Measurements from ENCODE around the gene ZNF423. TPM values are rescaled to one million over a fixed set of nuclear protein-coding genes. Genes with fewer than 3 reads are reported as not detected.

ZNF423 gene
- total RNA-seq, 2 experiments from 2014 or later: not detected

DNA sequence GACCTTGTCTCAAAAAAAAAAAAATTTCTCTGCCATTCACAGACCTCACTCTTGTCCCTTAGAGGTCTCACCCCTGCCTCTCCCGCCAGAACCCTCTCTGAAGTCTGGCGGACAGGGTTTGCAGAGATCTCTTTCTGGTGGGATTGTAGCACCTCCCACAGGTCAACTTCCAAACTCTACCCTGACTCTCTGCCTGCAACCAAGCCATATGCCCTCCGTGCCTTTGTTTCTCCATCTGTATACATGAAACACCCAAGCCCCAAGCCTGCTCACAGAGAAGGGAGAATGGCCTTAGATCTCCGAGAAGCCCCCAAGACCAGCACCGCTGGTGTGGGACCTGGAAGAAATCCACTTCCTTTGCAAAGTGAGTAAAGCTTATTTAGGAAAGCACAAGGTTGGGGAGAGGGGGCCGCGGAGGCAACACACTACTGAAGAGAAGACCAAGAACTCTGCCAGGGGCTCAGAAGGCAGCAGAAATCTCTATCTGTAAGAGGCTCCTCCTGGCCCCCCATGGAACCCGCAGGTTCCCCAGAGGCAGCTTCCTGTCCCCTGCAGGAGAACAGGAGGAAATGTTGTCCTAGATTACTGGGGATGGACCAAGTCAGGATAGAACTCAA, 262.4 kb downstream of the ZNF423 start:
- DNase-seq (no peak), ATAC-seq (no peak)
- CTCF ChIA-PET: interaction anchor here (0.6 to 2.8 kb wide), 17 partner anchors 12 to 527 kb away, joined by 3 to 28 read pairs (median 4); no protein-coding TSS in a partner anchor
- Mint-ChIP-seq H3K4me1 (peaks cover 11% of the 10 kb centered on the region), H3K27ac (no peak overlapping the region), H3K4me3 (no peak overlapping the region), H3K9me3 (ENCODE audit: low read depth) (no peaks in the 10 kb centered on the region), H3K27me3 (peaks cover 3% of the 10 kb centered on the region), H3K36me3 (ENCODE audit: low read depth) (no peaks in the 10 kb centered on the region)
- intact Hi-C loops (cut with DNase I, micrococcal nuclease): loop anchor here (1.0 to 5.0 kb wide), 5 partner anchors 101 to 185 kb away; no protein-coding TSS in a partner anchor
- POLR2A ChIA-PET: no interaction called here

DNA sequence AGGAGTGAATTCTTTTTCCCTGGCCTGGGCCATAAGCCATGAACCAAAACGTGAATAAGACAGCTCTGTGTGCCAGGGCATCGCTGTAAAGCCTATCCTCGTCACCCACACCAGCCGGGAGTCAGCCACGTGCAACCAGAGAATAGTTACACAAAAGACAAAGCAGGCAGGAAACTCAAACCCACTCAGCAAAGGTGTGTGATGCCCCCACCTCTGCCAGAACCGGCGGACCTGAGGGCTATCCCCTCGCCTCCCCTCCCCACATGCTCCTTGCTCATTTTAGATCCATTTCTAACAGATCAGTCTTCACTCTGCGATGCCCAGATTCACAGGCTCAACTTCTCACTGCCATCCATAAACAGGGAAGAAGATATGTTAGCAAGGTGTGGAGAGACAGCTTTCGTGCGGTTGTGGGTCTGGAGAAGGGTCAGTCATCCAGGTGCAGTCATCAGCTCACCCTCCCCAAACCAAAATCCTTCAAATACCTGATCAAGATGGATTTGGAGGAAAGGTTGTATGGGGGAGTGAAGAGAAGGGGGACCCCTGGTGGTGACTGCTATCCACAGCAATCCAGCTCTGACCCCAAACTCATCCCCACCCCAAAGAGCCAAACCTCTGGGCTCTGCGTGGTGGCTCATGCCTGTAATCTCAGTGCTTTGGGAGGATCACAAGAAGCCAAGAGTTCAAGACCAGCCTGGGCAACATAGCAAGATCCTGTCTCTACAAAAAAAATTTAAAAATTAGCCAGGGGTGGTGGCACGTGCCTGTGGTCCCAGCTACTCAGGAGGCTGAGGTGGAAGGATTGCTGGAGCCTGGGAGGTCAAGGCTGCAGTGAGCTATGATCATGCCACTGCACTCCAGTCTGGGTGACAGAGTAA, 263.1 kb downstream of the ZNF423 start:
- peak; percentile 74 for ATAC-seq
- ChIA-PET CTCF (interaction anchor here (0.6 to 2.8 kb wide), 23 partner anchors 11 to 339 kb away, joined by 3 to 28 read pairs (median 4); no protein-coding TSS in a partner anchor), POLR2A (no interaction called here)
- no peaks in the 10 kb centered on the region for H3K36me3 Mint-ChIP-seq (ENCODE audit: low read depth)
- intact Hi-C loops (cut with DNase I, micrococcal nuclease): loop anchor here (1.0 to 5.0 kb wide), 5 partner anchors 100 to 184 kb away; no protein-coding TSS in a partner anchor
- peak; percentile 65 for DNase-seq
- peaks cover 11% of the 10 kb centered on the region for H3K4me1 Mint-ChIP-seq
- no peaks in the 10 kb centered on the region for H3K9me3 Mint-ChIP-seq (ENCODE audit: low read depth)
- H3K27ac Mint-ChIP-seq: no peak overlapping the region
- peaks cover 3% of the 10 kb centered on the region for H3K27me3 Mint-ChIP-seq
- no peak overlapping the region for H3K4me3 Mint-ChIP-seq

DNA sequence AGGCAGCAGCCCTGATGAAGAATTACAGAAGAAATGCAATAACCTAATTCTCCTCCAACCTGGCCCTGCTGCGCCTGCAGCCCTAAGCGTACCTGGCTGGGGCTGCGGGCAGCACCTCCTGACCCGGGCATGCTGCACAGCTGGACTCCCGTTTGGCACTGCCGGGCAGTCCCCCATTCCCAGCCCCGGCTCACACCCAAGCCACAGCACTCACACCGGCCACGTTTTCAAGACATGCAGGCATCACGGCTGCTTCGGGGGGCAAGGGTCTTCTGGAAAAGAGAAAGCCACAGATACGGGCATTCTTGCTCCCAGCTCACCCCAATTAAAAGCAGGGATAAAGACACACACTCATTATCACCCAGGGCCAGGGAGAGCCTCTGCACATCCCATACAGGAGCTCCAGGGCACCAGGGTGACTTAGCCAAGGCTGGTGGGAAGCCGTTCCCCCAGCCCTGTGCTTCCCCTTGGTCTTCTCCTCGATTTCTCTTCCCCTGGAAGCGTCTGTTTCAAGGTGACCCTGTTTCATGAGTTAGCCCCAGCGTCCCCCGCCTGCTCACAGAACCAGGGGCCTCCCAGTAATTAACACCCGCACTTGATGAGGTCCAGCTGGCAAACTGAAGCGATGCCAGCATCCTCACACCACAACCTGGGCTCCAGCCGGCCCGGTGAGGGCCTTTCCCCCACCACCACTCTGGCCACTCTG, 265.6 kb downstream of the ZNF423 start:
- POLR2A ChIA-PET: no interaction called here
- H3K9me3 Mint-ChIP-seq (ENCODE audit: low read depth): no peaks in the 10 kb centered on the region
- DNase-seq (no peak), ATAC-seq (no peak)
- no peaks in the 10 kb centered on the region for H3K36me3 Mint-ChIP-seq (ENCODE audit: low read depth)
- H3K27me3 Mint-ChIP-seq: peaks cover 3% of the 10 kb centered on the region
- H3K4me1 Mint-ChIP-seq: peaks cover 5% of the 10 kb centered on the region
- intact Hi-C loops (cut with DNase I, micrococcal nuclease): loop anchor here in 1 of 2 experiments (5.0 kb wide), 2 partner anchors 98 to 148 kb away; no protein-coding TSS in a partner anchor
- no peak overlapping the region for H3K4me3 Mint-ChIP-seq
- CTCF ChIA-PET: interaction anchor here (0.9 kb wide), 1 partner anchor 9 kb away, joined by 4 read pairs; no protein-coding TSS in a partner anchor
- H3K27ac Mint-ChIP-seq: no peak overlapping the region

DNA sequence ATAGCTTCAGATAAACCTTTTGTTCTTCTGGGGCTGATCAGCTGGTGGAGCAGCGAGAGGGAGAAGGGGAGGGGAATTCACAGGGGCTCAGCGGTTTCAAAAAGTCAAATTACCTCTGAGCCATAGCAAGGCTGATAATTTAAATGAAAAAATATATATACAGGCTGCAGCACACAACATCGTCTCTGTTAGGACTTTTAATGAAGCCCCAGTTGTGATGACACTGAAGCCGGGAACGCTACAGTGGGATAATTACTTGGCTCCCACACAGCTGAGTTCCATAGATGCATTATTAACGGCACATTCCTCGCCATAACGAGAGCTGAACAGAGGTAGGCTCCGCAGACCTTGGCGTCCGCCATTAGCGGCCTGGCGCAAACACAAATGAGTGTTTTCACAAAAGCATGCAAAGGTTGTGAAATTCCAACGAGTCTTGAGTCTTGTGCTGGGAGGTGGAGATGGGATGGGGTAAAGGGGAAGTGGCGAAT, 266.3 kb downstream of the ZNF423 start:
- Mint-ChIP-seq H3K4me1 (peaks cover 5% of the 10 kb centered on the region), H3K27ac (no peak overlapping the region), H3K27me3 (peaks cover 3% of the 10 kb centered on the region), H3K36me3 (ENCODE audit: low read depth) (no peaks in the 10 kb centered on the region), H3K4me3 (no peak overlapping the region), H3K9me3 (ENCODE audit: low read depth) (no peaks in the 10 kb centered on the region)
- DNase-seq (no peak), ATAC-seq (no peak)
- CTCF ChIA-PET: interaction anchor here (0.7 to 0.9 kb wide), 2 partner anchors 8 to 24 kb away, joined by 3 to 4 read pairs; no protein-coding TSS in a partner anchor
- intact Hi-C loops (cut with DNase I, micrococcal nuclease): loop anchor here in 1 of 2 experiments (5.0 kb wide), 2 partner anchors 97 to 147 kb away; no protein-coding TSS in a partner anchor
- POLR2A ChIA-PET: no interaction called here

DNA sequence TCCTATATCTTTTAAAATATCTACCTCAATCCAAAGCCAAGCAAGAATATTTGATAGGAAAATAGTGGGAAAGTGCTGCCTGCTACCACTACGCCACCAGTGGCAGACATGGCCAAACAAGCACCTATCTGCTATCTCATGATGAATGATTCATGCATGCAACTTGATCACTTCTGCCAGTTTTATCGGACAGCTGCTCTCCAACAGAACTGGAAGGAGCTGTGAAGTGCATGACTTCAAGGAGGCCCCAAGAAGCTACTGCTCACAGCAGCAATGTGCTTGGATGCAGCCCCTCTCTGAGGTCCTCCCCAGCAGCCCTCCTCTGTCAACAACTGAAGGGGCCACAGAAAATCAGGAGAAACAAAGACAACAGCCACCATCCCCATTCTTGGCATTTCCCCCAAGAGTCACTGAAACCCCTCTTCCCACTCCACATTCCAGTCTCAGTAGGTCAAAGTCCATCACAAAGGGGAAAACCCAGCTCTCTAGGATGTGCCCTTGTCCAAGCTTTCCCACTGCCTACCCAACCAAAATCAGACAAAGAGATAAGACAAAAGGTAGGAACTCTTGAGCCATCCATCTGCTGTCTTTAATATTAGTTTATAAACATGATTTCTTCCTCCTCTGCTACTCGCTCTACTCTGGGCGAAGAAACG, 267.1 kb downstream of the ZNF423 start:
- peaks cover 5% of the 10 kb centered on the region for H3K4me1 Mint-ChIP-seq
- DNase-seq: no peak
- no peaks in the 10 kb centered on the region for H3K27me3 Mint-ChIP-seq
- POLR2A ChIA-PET: no interaction called here
- CTCF ChIA-PET: interaction anchor here (0.7 to 1.3 kb wide), 2 partner anchors 14 to 25 kb away, joined by 3 read pairs; no protein-coding TSS in a partner anchor
- intact Hi-C loops (cut with DNase I, micrococcal nuclease): no loop called here
- no peak overlapping the region for H3K27ac Mint-ChIP-seq
- no peaks in the 10 kb centered on the region for H3K9me3 Mint-ChIP-seq (ENCODE audit: low read depth)
- no peaks in the 10 kb centered on the region for H3K36me3 Mint-ChIP-seq (ENCODE audit: low read depth)
- H3K4me3 Mint-ChIP-seq: no peak overlapping the region
- no peak for ATAC-seq

DNA sequence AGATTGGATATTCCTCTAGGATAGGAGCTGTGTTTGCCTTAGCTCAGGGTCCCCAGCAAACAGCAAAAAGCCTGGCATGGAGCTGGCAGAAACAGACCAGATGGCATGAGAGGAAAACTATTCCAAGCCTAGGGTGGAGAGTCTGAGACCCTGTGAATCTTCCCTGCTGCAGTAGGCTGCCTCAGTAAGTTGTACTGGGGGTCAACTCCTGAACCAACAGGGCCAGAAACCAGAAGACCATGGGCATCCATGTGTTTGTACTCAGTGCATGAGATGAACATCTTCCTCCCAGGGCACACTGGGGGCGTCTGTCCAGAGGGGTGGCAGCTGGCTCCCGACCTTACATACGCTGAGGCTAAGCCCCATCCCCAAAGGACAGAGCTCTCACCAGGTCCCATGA, 267.9 kb downstream of the ZNF423 start:
- DNase-seq: no peak
- H3K4me1 Mint-ChIP-seq: peaks cover 5% of the 10 kb centered on the region
- CTCF ChIA-PET: interaction anchor here (0.6 to 1.3 kb wide), 2 partner anchors 14 to 158 kb away, joined by 3 read pairs; no protein-coding TSS in a partner anchor

DNA sequence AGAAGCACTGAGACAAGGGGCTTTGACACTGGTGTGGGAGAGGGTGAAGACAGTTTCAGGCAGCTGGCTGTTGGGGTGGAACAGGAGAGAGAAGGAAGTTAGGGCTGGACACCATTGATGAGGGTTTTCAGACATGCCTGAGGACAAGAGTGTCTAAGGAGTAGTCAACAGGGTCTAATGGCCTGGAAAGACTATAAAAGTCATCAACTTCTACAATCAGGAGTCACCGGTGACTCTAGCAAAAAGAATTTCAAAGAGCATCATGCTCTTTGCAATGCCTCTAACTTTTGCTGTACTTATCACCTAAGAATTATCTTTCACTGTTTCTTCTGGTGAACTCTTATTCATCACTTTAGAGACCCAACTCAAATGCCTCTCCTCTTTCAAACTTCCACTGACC, 268.4 kb downstream of the ZNF423 start:
- Mint-ChIP-seq H3K36me3 (ENCODE audit: low read depth) (no peaks in the 10 kb centered on the region), H3K4me3 (no peak overlapping the region), H3K4me1 (peaks cover 2% of the 10 kb centered on the region), H3K27me3 (no peaks in the 10 kb centered on the region), H3K9me3 (ENCODE audit: low read depth) (no peaks in the 10 kb centered on the region), H3K27ac (no peak overlapping the region)
- ATAC-seq (no peak), DNase-seq (no peak)
- CTCF ChIA-PET: interaction anchor here (1.4 kb wide), 1 partner anchor 180 kb away, joined by 3 read pairs; no protein-coding TSS in a partner anchor
- POLR2A ChIA-PET: no interaction called here
- intact Hi-C loops (cut with DNase I, micrococcal nuclease): no loop called here

More for the DNA sequence above, 267.9 kb downstream of the ZNF423 start:
- Mint-ChIP-seq H3K27ac (no peak overlapping the region), H3K4me3 (no peak overlapping the region), H3K9me3 (ENCODE audit: low read depth) (no peaks in the 10 kb centered on the region), H3K27me3 (no peaks in the 10 kb centered on the region), H3K36me3 (ENCODE audit: low read depth) (no peaks in the 10 kb centered on the region)
- POLR2A ChIA-PET: no interaction called here
- no peak for ATAC-seq
- intact Hi-C loops (cut with DNase I, micrococcal nuclease): no loop called here

DNA sequence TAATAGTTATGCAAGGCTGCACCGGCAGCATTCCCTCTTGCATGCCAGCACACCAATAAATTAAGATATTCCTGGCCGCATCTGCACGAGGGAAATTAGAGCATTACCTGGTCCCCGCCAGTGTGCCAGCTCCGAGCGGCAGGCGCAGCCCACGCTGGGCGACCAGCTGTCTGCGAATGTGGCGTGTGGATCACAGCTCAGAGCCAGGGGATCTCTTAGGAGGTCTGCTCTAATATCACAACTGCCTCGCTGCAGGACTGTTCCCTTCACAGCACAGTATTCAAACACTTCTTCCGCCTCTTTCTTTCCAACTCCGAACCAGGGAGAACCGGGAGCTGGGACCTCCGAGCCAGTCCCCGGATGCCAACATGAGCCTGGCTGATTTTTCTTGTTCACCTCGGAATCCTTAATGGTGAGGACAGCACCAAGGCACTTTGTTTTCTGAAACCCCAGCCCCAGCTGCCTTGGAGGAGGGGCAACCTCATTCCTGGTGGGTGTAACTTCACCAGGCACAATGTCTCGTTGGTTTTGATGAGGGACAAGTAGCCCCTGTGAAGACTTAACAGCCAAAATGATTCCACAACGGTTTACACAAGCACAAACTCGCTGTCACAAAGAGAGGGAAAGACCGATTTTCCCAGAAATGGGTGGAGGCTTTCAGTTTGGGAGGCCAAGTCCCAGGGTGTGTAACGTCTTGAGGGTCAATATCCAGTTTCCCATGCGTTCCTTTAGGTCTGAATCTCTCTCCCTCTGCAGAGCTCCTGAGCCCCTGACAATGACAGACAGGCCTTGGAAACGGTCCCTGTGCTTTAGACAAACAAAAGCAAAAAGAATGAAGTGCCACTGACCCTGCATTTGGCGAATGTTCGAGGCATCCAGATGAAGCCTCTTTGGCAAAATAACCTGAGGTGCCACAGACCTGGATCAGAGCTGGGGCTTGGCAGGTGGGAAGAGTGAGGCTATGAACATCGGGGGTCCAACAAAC, 269.2 kb downstream of the ZNF423 start:
- no peak for DNase-seq
- CTCF ChIA-PET: interaction anchor here (1.4 kb wide), 1 partner anchor 179 kb away, joined by 3 read pairs; no protein-coding TSS in a partner anchor
- Mint-ChIP-seq H3K27ac (no peak overlapping the region), H3K27me3 (no peaks in the 10 kb centered on the region), H3K9me3 (ENCODE audit: low read depth) (no peaks in the 10 kb centered on the region), H3K36me3 (ENCODE audit: low read depth) (no peaks in the 10 kb centered on the region), H3K4me1 (no peaks in the 10 kb centered on the region), H3K4me3 (no peak overlapping the region)
- no peak for ATAC-seq
- intact Hi-C loops (cut with DNase I, micrococcal nuclease): no loop called here
- POLR2A ChIA-PET: no interaction called here

DNA sequence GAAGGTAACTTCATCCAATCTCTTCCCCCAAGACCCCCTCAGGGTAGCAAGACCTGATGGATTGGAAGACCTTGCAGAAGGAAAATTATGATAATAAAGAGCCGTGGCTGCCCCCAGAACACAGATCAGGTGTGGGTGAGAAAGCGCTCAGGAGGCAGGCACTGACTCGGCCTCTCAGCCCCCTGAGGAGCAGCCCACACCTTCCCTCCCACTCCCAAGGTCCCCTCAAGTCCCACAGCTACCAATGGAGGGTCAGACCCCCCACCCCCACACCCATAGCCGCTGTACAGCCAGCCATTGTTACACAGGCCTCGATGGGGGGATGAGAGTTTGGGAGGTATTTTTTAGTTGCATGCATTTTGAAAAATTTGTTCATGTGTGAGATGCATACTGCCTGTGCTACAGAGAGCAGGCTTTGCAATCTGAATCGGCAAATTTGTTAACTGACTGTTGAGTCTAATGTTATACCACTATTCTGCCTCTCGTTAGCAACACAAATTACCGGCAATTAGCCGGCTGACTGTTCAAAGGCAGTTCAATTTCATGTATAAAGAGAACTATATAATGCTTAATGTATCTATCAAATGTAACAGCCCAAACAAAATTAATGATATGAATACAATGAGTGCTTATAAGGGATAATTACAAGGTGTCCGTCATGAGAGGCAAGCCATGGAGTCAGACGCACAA, 270.6 kb downstream of the ZNF423 start:
- ATAC-seq (no peak), DNase-seq (no peak)
- no peaks in the 10 kb centered on the region for H3K36me3 Mint-ChIP-seq (ENCODE audit: low read depth)
- intact Hi-C loops (cut with DNase I, micrococcal nuclease): no loop called here
- H3K27me3 Mint-ChIP-seq: no peaks in the 10 kb centered on the region
- no peaks in the 10 kb centered on the region for H3K9me3 Mint-ChIP-seq (ENCODE audit: low read depth)
- ChIA-PET POLR2A (no interaction called here), CTCF (no interaction called here)
- H3K27ac Mint-ChIP-seq: no peak overlapping the region
- H3K4me3 Mint-ChIP-seq: no peak overlapping the region
- no peaks in the 10 kb centered on the region for H3K4me1 Mint-ChIP-seq

Data from activated CD4-positive, alpha-beta T cell treated with anti-CD3 and anti-CD28 coated beads for 36 hours (primary cell).